ENCODE measurements around the gene ANXA4.

GRCh38 chr2:69725706-69726360 lies 16.1 kb upstream of the ANXA4 start:
- TF ChIP-seq CTCF (IDR thresholded peaks at IDR 0.05; ENCODE audit: poor library complexity) = no peak
- TF ChIP-seq EZH2 (IDR thresholded peaks at IDR 0.05; ENCODE audit: borderline replicate concordance) = no peak
